Prostate gland (tissue), 1 donor: ENCODE measurements around the gene CHST13.

Source experiments
- POLR2A ChIP-seq: fragments of 450-650 bp; IDR thresholded peaks from one replicate; pipeline ENCODE4 v1.6.1; 2016; ENCODE audit warnings: antibody characterized with exemption, mild to moderate bottlenecking
- POLR2AphosphoS5 ChIP-seq: sonication (generic); formaldehyde crosslinking; IDR thresholded peaks from one replicate; pipeline ENCODE4 v1.6.1; 2017; ENCODE audit warnings: antibody characterized with exemption

DNA sequence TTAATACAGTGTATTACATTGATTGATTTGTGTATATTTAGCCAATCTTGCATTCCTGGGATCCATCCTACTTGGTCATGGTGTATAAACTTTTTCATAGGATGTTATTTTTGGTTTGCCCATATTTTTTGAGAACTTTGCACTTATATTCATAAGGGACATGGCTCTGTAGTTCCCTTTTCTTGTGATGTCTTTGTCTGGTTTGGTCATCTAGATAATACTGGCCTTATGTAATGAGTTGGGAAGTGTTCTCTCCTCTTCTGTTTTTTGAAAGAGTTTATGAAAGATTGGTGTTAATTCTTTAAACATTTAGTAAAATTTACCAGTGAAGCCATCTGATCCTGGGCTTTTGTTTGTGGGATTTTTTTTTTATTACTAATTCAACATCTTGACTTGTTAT, 9.6 kb downstream of the CHST13 start:
- TF ChIP-seq POLR2AphosphoS5: no peak
- TF ChIP-seq POLR2A: no peak
